ENCODE measurements around the gene NCKAP5.

DNA sequence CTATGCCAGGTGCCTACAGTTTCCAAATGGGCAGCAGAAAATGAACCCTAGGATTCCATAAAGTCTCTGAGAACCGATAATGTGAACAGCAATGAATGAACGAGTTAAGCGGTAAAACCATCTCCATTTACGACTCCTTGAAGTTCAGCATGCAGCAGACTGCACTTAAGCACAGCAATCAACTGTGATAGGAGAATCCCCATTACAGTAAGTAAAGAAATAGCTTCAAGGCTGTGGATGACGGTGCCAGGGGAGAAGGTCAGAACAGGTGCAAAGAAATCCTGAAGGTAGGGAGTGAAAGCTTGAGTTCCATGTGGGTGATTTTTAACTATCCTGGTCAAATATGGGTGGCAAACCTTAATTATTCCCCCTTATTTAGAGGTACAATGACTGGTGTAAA, 444.4 kb downstream of the NCKAP5 start:
- TF ChIP-seq, protein P1, sequence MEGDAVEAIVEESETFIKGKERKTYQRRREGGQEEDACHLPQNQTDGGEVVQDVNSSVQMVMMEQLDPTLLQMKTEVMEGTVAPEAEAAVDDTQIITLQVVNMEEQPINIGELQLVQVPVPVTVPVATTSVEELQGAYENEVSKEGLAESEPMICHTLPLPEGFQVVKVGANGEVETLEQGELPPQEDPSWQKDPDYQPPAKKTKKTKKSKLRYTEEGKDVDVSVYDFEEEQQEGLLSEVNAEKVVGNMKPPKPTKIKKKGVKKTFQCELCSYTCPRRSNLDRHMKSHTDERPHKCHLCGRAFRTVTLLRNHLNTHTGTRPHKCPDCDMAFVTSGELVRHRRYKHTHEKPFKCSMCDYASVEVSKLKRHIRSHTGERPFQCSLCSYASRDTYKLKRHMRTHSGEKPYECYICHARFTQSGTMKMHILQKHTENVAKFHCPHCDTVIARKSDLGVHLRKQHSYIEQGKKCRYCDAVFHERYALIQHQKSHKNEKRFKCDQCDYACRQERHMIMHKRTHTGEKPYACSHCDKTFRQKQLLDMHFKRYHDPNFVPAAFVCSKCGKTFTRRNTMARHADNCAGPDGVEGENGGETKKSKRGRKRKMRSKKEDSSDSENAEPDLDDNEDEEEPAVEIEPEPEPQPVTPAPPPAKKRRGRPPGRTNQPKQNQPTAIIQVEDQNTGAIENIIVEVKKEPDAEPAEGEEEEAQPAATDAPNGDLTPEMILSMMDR (conservative IDR thresholded peaks at IDR 0.05) = no peak
- TF ChIP-seq EZH2 (IDR thresholded peaks at IDR 0.05; ENCODE audit: low read depth) = no peak
